Choroid plexus epithelial cell (primary cell): ENCODE measurements around the gene KRT82.

Source experiments
- DNase-seq: peaks from one replicate; pipeline ENCODE4 v3.0.0-alpha.2; 2010; ENCODE audit warnings: low read depth
- H3K4me3 ChIP-seq: 2 replicates; pipeline ENCODE4 v1.5.1; 2011; ENCODE audit warnings: low read depth, mild to moderate bottlenecking, control low read depth, low read length, moderate library complexity
- CTCF ChIP-seq: conservative IDR thresholded peaks from 2 replicates; pipeline ENCODE4 v1.5.1; 2011; ENCODE audit warnings: low read depth, mild to moderate bottlenecking, control low read depth, inconsistent platforms, low read length, moderate library complexity

The KRT82 gene

GRCh38 chr12:52400906-52401305 lies 5.2 kb downstream of the KRT82 start:
- TF ChIP-seq CTCF = no peak
- no peak for DNase-seq
- H3K4me3 ChIP-seq = no peak overlapping the region

GRCh38 chr12:52399756-52400155 lies 6.4 kb downstream of the KRT82 start:
- no peak overlapping the region for H3K4me3 ChIP-seq
- DNase-seq = no peak
- TF ChIP-seq CTCF = no peak

GRCh38 chr12:52398176-52398575 lies 8.0 kb downstream of the KRT82 start:
- DNase-seq = no peak
- no peak for TF ChIP-seq CTCF
- H3K4me3 ChIP-seq = no peak overlapping the region

- DNase-seq = no peak
- H3K4me3 ChIP-seq = no peak overlapping the region
- TF ChIP-seq CTCF = no peak
Observed at GRCh38 chr12:52396656-52397055, 9.5 kb downstream of the KRT82 start.

- peak; percentile 47 for TF ChIP-seq CTCF
- no peak overlapping the region for H3K4me3 ChIP-seq
- DNase-seq = peak; percentile 36
Observed at GRCh38 chr12:52395761-52396434, 10.2 kb downstream of the KRT82 start.

GRCh38 chr12:52394836-52395405 lies 11.2 kb downstream of the KRT82 start:
- no peak overlapping the region for H3K4me3 ChIP-seq
- no peak for DNase-seq
- no peak for TF ChIP-seq CTCF

- no peak for DNase-seq
- no peak overlapping the region for H3K4me3 ChIP-seq
- TF ChIP-seq CTCF = no peak
Observed at GRCh38 chr12:52392465-52393007, 13.6 kb downstream of the KRT82 start.
